Measurements from ENCODE around the gene TSFM. TPM values are rescaled to one million over a fixed set of nuclear protein-coding genes. Genes with fewer than 3 reads are reported as not detected.
A peak's percentile ranks its signal among the peaks of the same experiment; 100 is the strongest.

TSFM gene
- total and polyA plus RNA-seq, 2 donors (not counting 1 experiment from before 2014, with no cell fraction given) = 15.5 to 16.8 TPM

DNA sequence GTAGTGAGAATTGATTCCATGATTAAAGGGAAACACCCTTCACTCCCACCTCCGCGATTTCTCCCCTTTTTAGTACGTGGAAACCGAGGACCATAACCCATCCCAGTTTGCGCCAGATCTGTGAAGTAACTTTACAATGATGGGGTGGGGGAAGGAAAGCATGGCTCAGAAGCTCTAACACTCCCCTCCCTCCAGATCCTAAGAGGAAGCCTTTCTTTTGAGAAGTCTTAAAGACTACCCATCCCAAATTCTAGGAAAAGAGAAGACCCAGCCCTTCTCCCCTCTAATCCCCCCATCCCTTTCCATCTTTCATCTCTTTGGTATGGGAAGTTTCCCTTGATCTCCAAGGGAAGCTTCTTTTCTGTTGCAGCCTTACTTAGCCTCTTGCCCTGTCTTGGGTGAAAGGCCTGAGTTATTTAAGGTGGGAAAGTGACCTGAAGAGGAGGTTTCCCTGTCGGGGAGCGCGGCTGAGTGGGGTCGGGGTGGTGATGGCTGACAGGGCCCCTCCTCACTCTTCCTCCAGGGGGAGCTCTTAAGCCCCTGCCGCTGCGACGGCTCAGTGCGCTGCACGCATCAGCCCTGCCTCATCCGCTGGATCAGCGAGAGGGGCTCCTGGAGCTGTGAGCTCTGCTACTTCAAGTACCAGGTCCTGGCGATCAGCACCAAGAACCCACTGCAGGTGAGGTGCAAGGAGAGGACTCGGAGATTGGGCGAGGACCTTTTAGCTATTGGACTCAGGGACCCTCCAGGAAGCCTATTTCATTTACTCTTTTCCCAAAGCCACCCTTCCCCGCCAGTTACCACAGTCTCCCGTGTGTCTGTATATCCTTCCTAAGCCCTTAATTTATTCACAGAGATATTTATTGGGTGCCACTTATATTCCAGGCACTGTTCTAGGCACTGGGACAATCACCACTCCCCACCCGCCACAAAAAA lies 25.9 kb upstream of the TSFM start:
- Histone ChIP-seq H3K36me3 (ENCODE audit: control insufficient read depth, insufficient read depth, low read length) (no peaks in the 10 kb centered on the region), H3K9ac (ENCODE audit: insufficient read depth, low read length) (no peak overlapping the region), H3K79me2 (ENCODE audit: control insufficient read depth, insufficient read depth, low read length) (peaks cover 3% of the 10 kb centered on the region), H2AFZ (ENCODE audit: low read length) (no peak overlapping the region), H3K27me3 (ENCODE audit: control insufficient read depth, insufficient read depth, low read length) (peaks cover 15% of the 10 kb centered on the region), H3K4me2 (ENCODE audit: extremely low read depth, insufficient read depth, low read length) (no peak overlapping the region), H3K4me3 (replicated peaks in 1 of 4; ENCODE audit: control extremely low read depth in 1 of 4, insufficient read depth in 1 of 4, low read depth in 3 of 4, low read length in 4 of 4) (peak overlapping the region in 2 of 4 experiments; percentile 53 to 64), H3K27ac (ENCODE audit: insufficient read depth, low read length) (no peak overlapping the region), H3K9me3 (ENCODE audit: control insufficient read depth, insufficient read depth, low read depth, low read length) (no peaks in the 10 kb centered on the region), H4K20me1 (ENCODE audit: control insufficient read depth, extremely low read depth, insufficient read depth, low read length) (no peaks in the 10 kb centered on the region), H3K4me1 (ENCODE audit: control insufficient read depth, extremely low read depth, insufficient read depth, low read length) (peaks cover 4% of the 10 kb centered on the region)
- no peak for DNase-seq (ENCODE audit: low read depth in 2 of 2)
- TF ChIP-seq EZH2 (IDR thresholded peaks at IDR 0.05; ENCODE audit: low read length, missing control alignments) = no peak
- TF ChIP-seq, protein P1, sequence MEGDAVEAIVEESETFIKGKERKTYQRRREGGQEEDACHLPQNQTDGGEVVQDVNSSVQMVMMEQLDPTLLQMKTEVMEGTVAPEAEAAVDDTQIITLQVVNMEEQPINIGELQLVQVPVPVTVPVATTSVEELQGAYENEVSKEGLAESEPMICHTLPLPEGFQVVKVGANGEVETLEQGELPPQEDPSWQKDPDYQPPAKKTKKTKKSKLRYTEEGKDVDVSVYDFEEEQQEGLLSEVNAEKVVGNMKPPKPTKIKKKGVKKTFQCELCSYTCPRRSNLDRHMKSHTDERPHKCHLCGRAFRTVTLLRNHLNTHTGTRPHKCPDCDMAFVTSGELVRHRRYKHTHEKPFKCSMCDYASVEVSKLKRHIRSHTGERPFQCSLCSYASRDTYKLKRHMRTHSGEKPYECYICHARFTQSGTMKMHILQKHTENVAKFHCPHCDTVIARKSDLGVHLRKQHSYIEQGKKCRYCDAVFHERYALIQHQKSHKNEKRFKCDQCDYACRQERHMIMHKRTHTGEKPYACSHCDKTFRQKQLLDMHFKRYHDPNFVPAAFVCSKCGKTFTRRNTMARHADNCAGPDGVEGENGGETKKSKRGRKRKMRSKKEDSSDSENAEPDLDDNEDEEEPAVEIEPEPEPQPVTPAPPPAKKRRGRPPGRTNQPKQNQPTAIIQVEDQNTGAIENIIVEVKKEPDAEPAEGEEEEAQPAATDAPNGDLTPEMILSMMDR (conservative IDR thresholded peaks at IDR 0.05 in 1 of 2, IDR thresholded peaks at IDR 0.05 in 1 of 2; ENCODE audit: low read depth in 1 of 2, low read length in 2 of 2) = peak; percentile 22 to 69

GRCh38 chr12:57757771-57758170 lies 24.8 kb upstream of the TSFM start:
- H2AFZ ChIP-seq (ENCODE audit: low read length) = no peak overlapping the region
- no peak for DNase-seq (ENCODE audit: low read depth in 2 of 2)
- peaks cover 15% of the 10 kb centered on the region for H3K27me3 ChIP-seq (ENCODE audit: control insufficient read depth, insufficient read depth, low read length)
- no peak overlapping the region for H3K4me2 ChIP-seq (ENCODE audit: extremely low read depth, insufficient read depth, low read length)
- H4K20me1 ChIP-seq (ENCODE audit: control insufficient read depth, extremely low read depth, insufficient read depth, low read length) = no peaks in the 10 kb centered on the region
- no peaks in the 10 kb centered on the region for H3K36me3 ChIP-seq (ENCODE audit: control insufficient read depth, insufficient read depth, low read length)
- no peak overlapping the region for H3K27ac ChIP-seq (ENCODE audit: insufficient read depth, low read length)
- peaks cover 4% of the 10 kb centered on the region for H3K4me1 ChIP-seq (ENCODE audit: control insufficient read depth, extremely low read depth, insufficient read depth, low read length)
- H3K79me2 ChIP-seq (ENCODE audit: control insufficient read depth, insufficient read depth, low read length) = no peaks in the 10 kb centered on the region
- no peak overlapping the region for H3K4me3 ChIP-seq (replicated peaks in 1 of 4; ENCODE audit: control extremely low read depth in 1 of 4, insufficient read depth in 1 of 4, low read depth in 3 of 4, low read length in 4 of 4)
- TF ChIP-seq, protein P1 (conservative IDR thresholded peaks at IDR 0.05 in 1 of 2, IDR thresholded peaks at IDR 0.05 in 1 of 2; ENCODE audit: low read depth in 1 of 2, low read length in 2 of 2) = no peak
- no peak for TF ChIP-seq EZH2 (IDR thresholded peaks at IDR 0.05; ENCODE audit: low read length, missing control alignments)
- H3K9ac ChIP-seq (ENCODE audit: insufficient read depth, low read length) = no peak overlapping the region
- no peaks in the 10 kb centered on the region for H3K9me3 ChIP-seq (ENCODE audit: control insufficient read depth, insufficient read depth, low read depth, low read length)

DNA sequence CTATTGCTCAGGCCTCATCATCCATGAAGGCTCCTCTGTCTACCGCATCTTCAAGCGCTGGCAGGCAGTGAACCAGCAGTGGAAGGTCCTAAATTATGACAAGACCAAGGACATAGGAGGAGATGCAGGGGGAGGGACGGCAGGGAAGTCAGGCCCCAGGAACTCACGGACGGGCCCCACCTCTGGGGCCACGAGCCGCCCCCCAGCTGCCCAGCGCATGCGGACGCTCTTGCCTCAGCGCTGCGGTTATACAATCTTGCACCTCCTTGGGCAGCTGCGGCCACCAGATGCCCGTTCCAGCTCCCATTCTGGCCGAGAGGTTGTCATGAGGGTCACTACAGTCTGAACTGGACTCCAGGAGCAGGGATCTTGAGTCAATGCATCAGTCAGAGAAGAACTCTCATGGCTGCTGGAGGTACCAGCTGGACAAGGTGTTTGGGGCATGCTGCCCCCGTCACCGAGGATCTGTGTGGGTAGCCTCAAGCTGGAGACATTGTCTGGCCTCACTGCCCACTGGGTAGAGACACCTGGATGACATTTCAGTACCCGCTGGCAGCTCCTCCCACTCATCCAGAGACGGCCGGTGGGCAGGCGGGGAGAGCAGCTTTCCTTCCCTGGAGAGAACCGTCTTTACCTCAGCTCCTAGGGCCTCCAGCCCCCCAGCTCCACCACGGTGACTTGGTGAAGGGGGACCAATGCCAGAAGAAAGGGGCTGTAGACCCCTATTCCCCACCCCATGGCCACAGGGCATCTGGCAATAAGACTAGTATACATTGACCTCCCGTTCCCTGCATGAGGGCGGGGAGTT lies 23.8 kb upstream of the TSFM start:
- TF ChIP-seq, protein P1 (conservative IDR thresholded peaks at IDR 0.05 in 1 of 2, IDR thresholded peaks at IDR 0.05 in 1 of 2; ENCODE audit: low read depth in 1 of 2, low read length in 2 of 2) = no peak
- no peak for TF ChIP-seq EZH2 (IDR thresholded peaks at IDR 0.05; ENCODE audit: low read length, missing control alignments)
- DNase-seq (ENCODE audit: low read depth in 2 of 2) = no peak
- Histone ChIP-seq H4K20me1 (ENCODE audit: control insufficient read depth, extremely low read depth, insufficient read depth, low read length) (no peaks in the 10 kb centered on the region), H3K4me3 (replicated peaks in 1 of 4; ENCODE audit: control extremely low read depth in 1 of 4, insufficient read depth in 1 of 4, low read depth in 3 of 4, low read length in 4 of 4) (no peak overlapping the region), H3K36me3 (ENCODE audit: control insufficient read depth, insufficient read depth, low read length) (no peaks in the 10 kb centered on the region), H3K9ac (ENCODE audit: insufficient read depth, low read length) (no peak overlapping the region), H3K27me3 (ENCODE audit: control insufficient read depth, insufficient read depth, low read length) (peaks cover 14% of the 10 kb centered on the region), H2AFZ (ENCODE audit: low read length) (no peak overlapping the region), H3K79me2 (ENCODE audit: control insufficient read depth, insufficient read depth, low read length) (no peaks in the 10 kb centered on the region), H3K4me2 (ENCODE audit: extremely low read depth, insufficient read depth, low read length) (no peak overlapping the region), H3K27ac (ENCODE audit: insufficient read depth, low read length) (no peak overlapping the region), H3K9me3 (ENCODE audit: control insufficient read depth, insufficient read depth, low read depth, low read length) (no peaks in the 10 kb centered on the region), H3K4me1 (ENCODE audit: control insufficient read depth, extremely low read depth, insufficient read depth, low read length) (peaks cover 4% of the 10 kb centered on the region)

Measured in fibroblast of lung (primary cell).